DOHH2 (cell line): ENCODE results near the gene CBARP.

ENCODE experiments used
- H3F3A ChIP-seq: fragments of 200-600 bp; sonication (generic), shearing (Covaris generic); 2 replicates; pipeline ENCODE4 v1.6.0; 2016; ENCODE audit warnings: antibody characterized with exemption, mild to moderate bottlenecking; ENCODE audit not compliant: control insufficient read depth, insufficient read depth
- H3K27ac ChIP-seq: fragments of 200-600 bp; sonication (generic); 2 replicates; pipeline ENCODE4 v1.5.1; 2014; ENCODE audit warnings: low read depth, mild to moderate bottlenecking, low read length, moderate library complexity
- H3K27me3 ChIP-seq: fragments of 200-600 bp; sonication (generic); 2 replicates; pipeline ENCODE4 v1.6.1; 2014; ENCODE audit warnings: mild to moderate bottlenecking, low read length, mixed read lengths; ENCODE audit not compliant: control insufficient read depth
- H3K36me3 ChIP-seq: fragments of 200-600 bp; sonication (generic); 2 replicates; pipeline ENCODE4 v1.6.1; 2014; ENCODE audit warnings: mild to moderate bottlenecking, low read length, moderate library complexity, mixed read lengths; ENCODE audit not compliant: control insufficient read depth
- H3K4me1 ChIP-seq: fragments of 200-600 bp; sonication (generic); 2 replicates; pipeline ENCODE4 v1.6.1; 2014; ENCODE audit warnings: mild to moderate bottlenecking, low read length, mixed read lengths; ENCODE audit not compliant: control insufficient read depth
- H3K4me2 ChIP-seq: fragments of 200-600 bp; sonication (generic); 2 replicates; pipeline ENCODE4 v1.6.0; 2014; ENCODE audit warnings: mild to moderate bottlenecking, low read length, moderate library complexity
- H3K4me3 ChIP-seq: fragments of 200-600 bp; sonication (generic); 2 replicates; pipeline ENCODE4 v1.5.1; 2014; ENCODE audit warnings: mild to moderate bottlenecking, low read length, mixed read lengths
- H3K79me2 ChIP-seq: fragments of 200-600 bp; sonication (generic); 2 replicates; pipeline ENCODE4 v1.6.1; 2014; ENCODE audit warnings: mild to moderate bottlenecking, low read length, mixed read lengths; ENCODE audit not compliant: control insufficient read depth
- H3K9me2 ChIP-seq: fragments of 200-600 bp; sonication (generic); replicated peaks from 2 replicates; pipeline ENCODE4 v1.6.1; 2014; ENCODE audit warnings: mild to moderate bottlenecking, low read length, mixed read lengths; ENCODE audit not compliant: control insufficient read depth
- H3K9me3 ChIP-seq: fragments of 200-600 bp; sonication (generic); 2 replicates; pipeline ENCODE4 v1.6.1; 2014; ENCODE audit warnings: antibody characterized with exemption, low read length, mixed read lengths; ENCODE audit not compliant: control insufficient read depth, insufficient read depth
- H4K20me1 ChIP-seq: fragments of 200-600 bp; sonication (generic); 2 replicates; pipeline ENCODE4 v1.6.0; 2014; ENCODE audit warnings: low read depth, mild to moderate bottlenecking, antibody characterized with exemption, low read length, moderate library complexity; ENCODE audit not compliant: control insufficient read depth, insufficient read depth
- EZH2phosphoT487 ChIP-seq: fragments of 200-600 bp; sonication (generic); IDR thresholded peaks from 2 replicates; pipeline ENCODE4 v1.6.1; 2017; ENCODE audit warnings: borderline replicate concordance, mild to moderate bottlenecking, antibody characterized with exemption, low read length, moderate library complexity, mixed read lengths
- TF ChIP-seq, protein P1 (sequence below): fragments of 200-600 bp; sonication (generic); IDR thresholded peaks from one replicate; pipeline ENCODE4 v1.5.1; 2014; ENCODE audit warnings: antibody characterized with exemption, mild to moderate bottlenecking, low read depth, low read length; ENCODE audit not compliant: poor library complexity, severe bottlenecking

Gene CBARP

DNA sequence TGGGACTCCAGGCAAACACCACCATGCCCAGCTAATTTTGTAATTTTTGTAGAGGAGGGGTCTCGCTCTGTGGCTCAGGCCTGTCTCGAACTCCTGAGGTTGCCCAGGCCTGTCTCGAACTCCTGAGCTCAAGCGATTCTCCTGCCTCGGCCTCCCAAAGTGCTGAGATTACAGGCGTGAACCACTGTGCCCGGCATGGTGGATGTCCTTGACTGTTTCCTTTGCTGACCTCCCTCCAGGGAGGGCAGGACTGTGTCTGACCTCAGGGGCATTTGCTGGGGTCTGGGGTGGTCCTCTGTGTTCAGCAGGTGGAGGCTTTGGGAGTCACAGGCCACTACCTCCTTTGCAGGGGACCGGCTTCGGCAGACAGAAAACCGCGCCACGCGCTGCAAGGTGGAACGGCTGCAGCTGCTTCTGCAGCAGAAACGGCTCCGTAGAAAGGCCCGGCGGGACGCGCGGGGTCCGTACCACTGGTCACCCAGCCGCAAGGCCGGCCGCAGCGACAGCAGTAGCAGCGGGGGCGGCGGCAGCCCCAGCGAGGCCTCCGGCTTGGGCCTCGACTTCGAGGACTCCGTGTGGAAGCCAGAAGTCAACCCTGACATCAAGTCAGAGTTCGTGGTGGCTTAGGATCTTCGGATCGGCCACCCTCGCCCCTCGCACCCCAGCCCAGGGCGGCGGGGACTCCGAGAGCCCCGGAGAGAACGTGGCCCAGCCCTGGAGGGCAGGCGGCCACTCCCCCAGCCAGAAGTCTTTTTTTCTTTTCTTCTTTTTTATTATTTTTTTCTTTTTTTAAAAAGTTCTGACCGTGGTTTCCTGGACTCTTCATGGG lies 19.1 kb upstream of the CBARP start:
- peaks cover 85% of the 10 kb centered on the region for H3K4me1 ChIP-seq
- peaks cover 11% of the 10 kb centered on the region; the same call in 1 of the 2 replicates for H4K20me1 ChIP-seq
- peak overlapping the region; percentile 85 for H3K27ac ChIP-seq
- H3K4me3 ChIP-seq = no peak overlapping the region
- H3K9me3 ChIP-seq = no peaks in the 10 kb centered on the region
- H3K36me3 ChIP-seq = peaks cover 72% of the 10 kb centered on the region
- no peaks in the 10 kb centered on the region for H3K9me2 ChIP-seq
- H3F3A ChIP-seq = peaks cover 40% of the 10 kb centered on the region
- peaks cover 61% of the 10 kb centered on the region for H3K79me2 ChIP-seq
- peak overlapping the region; percentile 98 for H3K4me2 ChIP-seq
- TF ChIP-seq EZH2phosphoT487 = no peak
- TF ChIP-seq, protein P1, sequence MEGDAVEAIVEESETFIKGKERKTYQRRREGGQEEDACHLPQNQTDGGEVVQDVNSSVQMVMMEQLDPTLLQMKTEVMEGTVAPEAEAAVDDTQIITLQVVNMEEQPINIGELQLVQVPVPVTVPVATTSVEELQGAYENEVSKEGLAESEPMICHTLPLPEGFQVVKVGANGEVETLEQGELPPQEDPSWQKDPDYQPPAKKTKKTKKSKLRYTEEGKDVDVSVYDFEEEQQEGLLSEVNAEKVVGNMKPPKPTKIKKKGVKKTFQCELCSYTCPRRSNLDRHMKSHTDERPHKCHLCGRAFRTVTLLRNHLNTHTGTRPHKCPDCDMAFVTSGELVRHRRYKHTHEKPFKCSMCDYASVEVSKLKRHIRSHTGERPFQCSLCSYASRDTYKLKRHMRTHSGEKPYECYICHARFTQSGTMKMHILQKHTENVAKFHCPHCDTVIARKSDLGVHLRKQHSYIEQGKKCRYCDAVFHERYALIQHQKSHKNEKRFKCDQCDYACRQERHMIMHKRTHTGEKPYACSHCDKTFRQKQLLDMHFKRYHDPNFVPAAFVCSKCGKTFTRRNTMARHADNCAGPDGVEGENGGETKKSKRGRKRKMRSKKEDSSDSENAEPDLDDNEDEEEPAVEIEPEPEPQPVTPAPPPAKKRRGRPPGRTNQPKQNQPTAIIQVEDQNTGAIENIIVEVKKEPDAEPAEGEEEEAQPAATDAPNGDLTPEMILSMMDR = no peak
- H3K27me3 ChIP-seq = no peaks in the 10 kb centered on the region

DNA sequence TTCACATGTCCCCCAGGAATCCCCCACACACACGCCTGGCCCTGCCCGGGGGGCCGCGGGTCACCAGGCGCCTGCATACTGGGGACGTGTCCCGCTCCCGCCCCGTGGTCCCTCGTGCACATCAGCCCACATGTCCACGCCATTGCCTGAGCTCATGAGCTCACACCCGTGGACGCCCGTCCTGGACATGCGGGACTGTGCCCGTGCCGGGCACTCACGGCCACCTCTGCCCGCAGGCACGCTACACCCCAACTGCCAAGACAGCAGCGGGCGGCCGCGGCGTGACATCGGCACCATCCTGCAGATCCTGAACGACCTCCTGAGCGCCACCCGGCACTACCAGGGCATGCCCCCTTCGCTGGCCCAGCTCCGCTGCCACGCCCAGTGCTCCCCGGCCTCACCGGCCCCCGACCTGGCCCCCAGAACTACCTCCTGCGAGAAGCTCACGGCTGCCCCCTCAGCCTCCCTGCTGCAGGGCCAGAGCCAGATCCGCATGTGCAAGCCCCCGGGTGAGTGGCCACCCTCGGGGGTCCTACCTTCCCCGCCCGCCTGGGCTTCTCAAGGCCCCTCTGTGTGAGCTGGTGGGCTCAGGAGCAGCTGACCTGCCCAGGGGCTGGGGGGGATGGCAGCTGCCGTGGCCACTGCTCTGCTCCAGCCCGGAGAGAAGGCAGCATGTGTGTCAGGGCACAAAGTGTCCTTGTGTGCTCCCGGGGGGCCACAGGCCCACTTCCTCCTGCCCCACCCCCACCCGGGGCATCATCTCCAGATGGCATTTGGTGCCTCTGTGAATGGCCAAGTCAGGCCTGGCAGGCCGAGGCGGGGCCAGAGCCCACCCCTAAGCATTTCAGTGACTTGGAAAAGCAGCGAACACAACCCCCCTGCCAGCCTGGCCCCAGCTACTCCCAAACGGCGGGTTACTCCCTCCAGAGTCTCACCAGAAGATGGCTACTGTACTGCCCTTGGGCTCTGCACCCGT lies 17.7 kb upstream of the CBARP start:
- no peaks in the 10 kb centered on the region for H3K27me3 ChIP-seq
- peaks cover 88% of the 10 kb centered on the region for H3K4me1 ChIP-seq
- H3K9me3 ChIP-seq = no peaks in the 10 kb centered on the region
- no peaks in the 10 kb centered on the region for H3K9me2 ChIP-seq
- H4K20me1 ChIP-seq = peaks cover 11% of the 10 kb centered on the region; the same call in 1 of the 2 replicates
- TF ChIP-seq, protein P1 = no peak
- no peak for TF ChIP-seq EZH2phosphoT487
- peaks cover 82% of the 10 kb centered on the region for H3K36me3 ChIP-seq
- peaks cover 66% of the 10 kb centered on the region for H3K79me2 ChIP-seq
- H3K4me3 ChIP-seq = no peak overlapping the region
- no peak overlapping the region for H3K27ac ChIP-seq
- no peak overlapping the region for H3K4me2 ChIP-seq
- peaks cover 45% of the 10 kb centered on the region for H3F3A ChIP-seq

DNA sequence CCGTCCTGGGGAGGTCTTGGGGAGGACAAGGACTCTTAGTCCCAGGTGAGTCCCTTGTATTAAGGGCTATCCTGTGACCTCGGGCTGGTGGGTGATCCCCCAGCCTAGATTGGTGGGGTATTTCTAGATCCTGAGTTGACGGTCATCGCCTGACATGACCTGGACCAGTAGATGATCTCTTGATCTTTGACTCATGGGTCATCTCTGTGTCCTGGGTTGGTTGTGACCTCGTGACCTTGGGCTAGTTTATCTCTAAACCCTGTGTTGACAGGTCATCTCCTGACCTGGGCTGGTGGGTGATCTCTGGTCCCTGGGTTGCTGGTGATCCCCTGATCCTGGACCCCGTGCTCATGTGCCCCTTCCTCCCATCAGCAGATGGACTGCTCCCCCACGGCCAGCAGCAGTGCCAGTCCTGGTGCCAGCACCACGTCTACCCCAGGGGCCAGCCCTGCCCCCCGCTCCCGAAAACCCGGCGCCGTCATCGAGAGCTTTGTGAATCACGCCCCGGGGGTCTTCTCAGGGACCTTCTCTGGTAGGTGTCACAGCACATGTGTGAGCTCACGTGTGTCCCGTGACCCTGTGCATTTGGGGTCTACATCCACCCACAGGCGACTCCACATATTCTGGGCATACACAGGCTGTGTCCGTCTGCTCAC lies 16.9 kb upstream of the CBARP start:
- Histone ChIP-seq H4K20me1 (peaks cover 11% of the 10 kb centered on the region; the same call in 1 of the 2 replicates), H3K4me1 (peaks cover 80% of the 10 kb centered on the region), H3K36me3 (peaks cover 86% of the 10 kb centered on the region), H3K4me3 (no peak overlapping the region), H3F3A (peaks cover 38% of the 10 kb centered on the region), H3K79me2 (peaks cover 74% of the 10 kb centered on the region), H3K27ac (no peak overlapping the region), H3K4me2 (no peak overlapping the region), H3K27me3 (no peaks in the 10 kb centered on the region), H3K9me3 (no peaks in the 10 kb centered on the region), H3K9me2 (no peaks in the 10 kb centered on the region)
- no peak for TF ChIP-seq EZH2phosphoT487
- TF ChIP-seq, protein P1 = no peak
